ENCODE results near the gene BCL3. TPM values are rescaled to one million over a fixed set of nuclear protein-coding genes. Genes with fewer than 3 reads are reported as not detected.

Gene BCL3
- total and polyA plus RNA-seq, 2 of the 13 experiments (the other 11 are each of a cell fraction or from before 2014, with no cell fraction given): 2.3 to 4.0 TPM

DNA sequence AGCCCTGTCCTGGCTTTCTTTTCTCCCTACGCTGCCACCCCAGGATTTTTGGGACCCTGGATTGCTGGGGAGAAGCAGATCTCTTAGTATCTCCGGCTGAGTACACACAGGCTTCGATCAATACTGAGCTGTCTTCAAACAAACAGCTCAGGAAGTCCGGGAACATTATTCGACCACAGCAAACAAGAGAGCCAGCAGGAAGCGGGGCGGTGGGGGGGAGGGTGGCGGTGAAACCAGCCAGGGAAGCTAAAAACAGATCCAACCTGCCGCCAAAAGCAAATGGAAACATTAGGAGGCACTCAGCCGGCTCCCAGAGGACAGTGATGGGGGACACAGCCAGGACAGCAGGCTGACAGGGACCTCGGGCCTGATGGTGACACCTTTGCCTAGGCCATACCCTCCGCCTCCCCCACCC lies 48.2 kb downstream of the BCL3 start (continued):
- no peak for TF ChIP-seq ZNF75D (CRISPR knock-in tag; IDR thresholded peaks at IDR 0.05; ENCODE audit: borderline replicate concordance)
- TF ChIP-seq ZNF264 (CRISPR knock-in tag; IDR thresholded peaks at IDR 0.05): no peak
- no peak; the same call in 1 of the 2 replicates for TF ChIP-seq KDM2A (CRISPR knock-in tag; IDR thresholded peaks at IDR 0.05; ENCODE audit: borderline replicate concordance, low read depth)
- TF ChIP-seq ZNF12 (CRISPR knock-in tag; IDR thresholded peaks at IDR 0.05): 0 out of 2 replicates have a peak, but pooled peaks have one; percentile 21
- TF ChIP-seq MYC (CRISPR knock-in tag; IDR thresholded peaks at IDR 0.05; ENCODE audit: borderline replicate concordance): peak; percentile 57; the same call in 1 of the 2 replicates
- TF ChIP-seq KAT2B (IDR thresholded peaks at IDR 0.05; ENCODE audit: borderline replicate concordance, low read depth, low read length): peak; percentile 74; the same call in 1 of the 2 replicates
- no peak for TF ChIP-seq RAD51 (IDR thresholded peaks at IDR 0.05; ENCODE audit: borderline replicate concordance)
- no peak for TF ChIP-seq SRF (IDR thresholded peaks at IDR 0.05; ENCODE audit: low read depth, low read length)
- no peak for TF ChIP-seq SOX6 (IDR thresholded peaks at IDR 0.05)
- TF ChIP-seq SOX6 (CRISPR knock-in tag; IDR thresholded peaks at IDR 0.05): peak; percentile 83
- no peak for TF ChIP-seq SMARCC2 (IDR thresholded peaks at IDR 0.05)
- TF ChIP-seq CHD2 (IDR thresholded peaks at IDR 0.05; ENCODE audit: low read depth, low read length): no peak
- TF ChIP-seq SP4 (CRISPR knock-in tag; IDR thresholded peaks at IDR 0.05): no peak
- TF ChIP-seq, protein P1, sequence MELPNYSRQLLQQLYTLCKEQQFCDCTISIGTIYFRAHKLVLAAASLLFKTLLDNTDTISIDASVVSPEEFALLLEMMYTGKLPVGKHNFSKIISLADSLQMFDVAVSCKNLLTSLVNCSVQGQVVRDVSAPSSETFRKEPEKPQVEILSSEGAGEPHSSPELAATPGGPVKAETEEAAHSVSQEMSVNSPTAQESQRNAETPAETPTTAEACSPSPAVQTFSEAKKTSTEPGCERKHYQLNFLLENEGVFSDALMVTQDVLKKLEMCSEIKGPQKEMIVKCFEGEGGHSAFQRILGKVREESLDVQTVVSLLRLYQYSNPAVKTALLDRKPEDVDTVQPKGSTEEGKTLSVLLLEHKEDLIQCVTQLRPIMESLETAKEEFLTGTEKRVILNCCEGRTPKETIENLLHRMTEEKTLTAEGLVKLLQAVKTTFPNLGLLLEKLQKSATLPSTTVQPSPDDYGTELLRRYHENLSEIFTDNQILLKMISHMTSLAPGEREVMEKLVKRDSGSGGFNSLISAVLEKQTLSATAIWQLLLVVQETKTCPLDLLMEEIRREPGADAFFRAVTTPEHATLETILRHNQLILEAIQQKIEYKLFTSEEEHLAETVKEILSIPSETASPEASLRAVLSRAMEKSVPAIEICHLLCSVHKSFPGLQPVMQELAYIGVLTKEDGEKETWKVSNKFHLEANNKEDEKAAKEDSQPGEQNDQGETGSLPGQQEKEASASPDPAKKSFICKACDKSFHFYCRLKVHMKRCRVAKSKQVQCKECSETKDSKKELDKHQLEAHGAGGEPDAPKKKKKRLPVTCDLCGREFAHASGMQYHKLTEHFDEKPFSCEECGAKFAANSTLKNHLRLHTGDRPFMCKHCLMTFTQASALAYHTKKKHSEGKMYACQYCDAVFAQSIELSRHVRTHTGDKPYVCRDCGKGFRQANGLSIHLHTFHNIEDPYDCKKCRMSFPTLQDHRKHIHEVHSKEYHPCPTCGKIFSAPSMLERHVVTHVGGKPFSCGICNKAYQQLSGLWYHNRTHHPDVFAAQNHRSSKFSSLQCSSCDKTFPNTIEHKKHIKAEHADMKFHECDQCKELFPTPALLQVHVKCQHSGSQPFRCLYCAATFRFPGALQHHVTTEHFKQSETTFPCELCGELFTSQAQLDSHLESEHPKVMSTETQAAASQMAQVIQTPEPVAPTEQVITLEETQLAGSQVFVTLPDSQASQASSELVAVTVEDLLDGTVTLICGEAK (IDR thresholded peaks at IDR 0.05): no peak
- TF ChIP-seq, protein P1 (CRISPR knock-in tag; IDR thresholded peaks at IDR 0.05): no peak
- TF ChIP-seq, protein P2, sequence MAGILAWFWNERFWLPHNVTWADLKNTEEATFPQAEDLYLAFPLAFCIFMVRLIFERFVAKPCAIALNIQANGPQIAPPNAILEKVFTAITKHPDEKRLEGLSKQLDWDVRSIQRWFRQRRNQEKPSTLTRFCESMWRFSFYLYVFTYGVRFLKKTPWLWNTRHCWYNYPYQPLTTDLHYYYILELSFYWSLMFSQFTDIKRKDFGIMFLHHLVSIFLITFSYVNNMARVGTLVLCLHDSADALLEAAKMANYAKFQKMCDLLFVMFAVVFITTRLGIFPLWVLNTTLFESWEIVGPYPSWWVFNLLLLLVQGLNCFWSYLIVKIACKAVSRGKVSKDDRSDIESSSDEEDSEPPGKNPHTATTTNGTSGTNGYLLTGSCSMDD (CRISPR knock-in tag; IDR thresholded peaks at IDR 0.05): no peak
- TF ChIP-seq NRL (CRISPR knock-in tag; IDR thresholded peaks at IDR 0.05; ENCODE audit: borderline replicate concordance): no peak
- TF ChIP-seq NR2F2 (IDR thresholded peaks at IDR 0.05; ENCODE audit: borderline replicate concordance, low read depth): peak; percentile 77; the same call in 1 of the 2 replicates
- no peak for TF ChIP-seq ZNF253 (CRISPR knock-in tag; IDR thresholded peaks at IDR 0.05; ENCODE audit: borderline replicate concordance)
- TF ChIP-seq, protein P3, sequence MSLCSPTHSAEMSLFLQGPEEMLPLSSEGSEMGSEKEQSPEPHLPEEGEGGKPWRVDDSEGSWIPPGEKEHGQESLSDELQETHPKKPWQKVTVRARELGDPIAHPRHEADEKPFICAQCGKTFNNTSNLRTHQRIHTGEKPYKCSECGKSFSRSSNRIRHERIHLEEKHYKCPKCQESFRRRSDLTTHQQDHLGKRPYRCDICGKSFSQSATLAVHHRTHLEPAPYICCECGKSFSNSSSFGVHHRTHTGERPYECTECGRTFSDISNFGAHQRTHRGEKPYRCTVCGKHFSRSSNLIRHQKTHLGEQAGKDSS (CRISPR knock-in tag; IDR thresholded peaks at IDR 0.05; ENCODE audit: borderline replicate concordance, low read depth): no peak
- 0 out of 2 replicates have a peak, but pooled peaks have one; percentile 33 for TF ChIP-seq STAT5B (CRISPR knock-in tag; IDR thresholded peaks at IDR 0.05)
